Neuron (in vitro differentiated cells): ENCODE results near the gene SETD2.

ENCODE experiments used
- H2AFZ ChIP-seq: one replicate; pipeline ENCODE4 v1.6.1; 2013; ENCODE audit warnings: low read depth, mild to moderate bottlenecking, inconsistent platforms, low read length, moderate library complexity
- H3K27me3 ChIP-seq: one replicate; pipeline ENCODE4 v1.6.1; 2013; ENCODE audit warnings: low read length; ENCODE audit not compliant: insufficient read depth
- H3K36me3 ChIP-seq: one replicate; pipeline ENCODE4 v1.6.1; 2013; ENCODE audit warnings: low read length; ENCODE audit not compliant: insufficient read depth
- H3K4me1 ChIP-seq: one replicate; pipeline ENCODE4 v1.6.1; 2013; ENCODE audit warnings: low read length; ENCODE audit not compliant: insufficient read depth
- H3K4me3 ChIP-seq: 2 replicates; pipeline ENCODE4 v1.5.1; 2013; ENCODE audit warnings: mild to moderate bottlenecking, low read length, moderate library complexity
- H3K9me3 ChIP-seq: one replicate; pipeline ENCODE4 v1.6.1; 2013; ENCODE audit warnings: low read length

Gene SETD2

DNA sequence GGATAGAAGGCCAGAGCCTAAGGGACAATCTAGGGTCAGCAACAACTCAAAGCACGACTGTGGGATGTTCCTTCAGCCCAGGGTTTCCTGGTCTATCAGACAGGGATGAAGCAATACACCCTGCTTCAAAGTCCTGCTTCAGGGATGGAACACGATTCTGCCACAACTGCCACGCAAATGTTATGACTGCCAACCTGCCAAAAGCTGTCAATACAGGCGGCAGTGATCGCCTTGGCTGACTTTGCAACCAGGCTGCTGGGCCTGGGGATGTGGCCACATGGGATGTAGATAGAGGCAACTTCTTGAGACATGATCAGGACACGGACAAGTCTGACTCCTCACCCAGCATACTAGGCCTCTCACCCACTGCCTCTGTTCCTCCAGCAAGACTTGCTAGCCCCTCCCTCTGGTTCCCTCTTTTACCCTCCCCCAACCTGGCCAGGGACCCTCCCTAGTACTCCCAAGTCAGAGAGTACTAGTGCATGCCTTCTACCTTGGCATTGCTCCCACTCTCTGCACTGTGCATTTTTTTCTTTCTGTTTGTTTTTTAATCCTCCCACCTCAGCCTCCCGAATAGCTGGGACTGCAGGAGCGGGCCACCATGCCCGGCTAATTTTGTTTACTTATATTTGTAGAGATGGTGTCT lies 195.0 kb downstream of the SETD2 start:
- peaks cover 4% of the 10 kb centered on the region for H3K9me3 ChIP-seq
- no peak overlapping the region for H3K4me3 ChIP-seq
- H3K4me1 ChIP-seq = no peaks in the 10 kb centered on the region
- peaks cover 27% of the 10 kb centered on the region for H3K36me3 ChIP-seq
- H2AFZ ChIP-seq = no peak overlapping the region
- H3K27me3 ChIP-seq = no peaks in the 10 kb centered on the region

DNA sequence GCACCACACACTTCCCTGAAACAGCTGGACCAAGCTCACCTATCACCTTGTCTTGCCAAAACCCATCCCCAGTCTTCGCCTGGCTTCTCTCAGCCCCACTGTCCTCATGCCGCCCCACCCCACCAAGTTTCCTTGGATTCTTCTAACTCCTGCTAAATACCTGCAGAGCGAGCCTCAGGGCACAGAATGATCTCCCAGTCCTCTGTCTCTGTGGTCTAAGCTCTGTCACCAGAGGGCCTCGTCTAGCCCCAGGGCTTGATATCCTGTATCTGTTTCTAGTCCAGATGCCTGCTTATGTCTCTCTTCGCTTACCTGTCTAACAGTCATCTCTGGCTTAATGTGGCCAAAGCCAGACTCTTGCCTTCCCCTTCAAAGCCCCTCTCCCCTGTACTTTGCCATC lies 197.1 kb downstream of the SETD2 start:
- H3K27me3 ChIP-seq = no peaks in the 10 kb centered on the region
- H3K36me3 ChIP-seq = peaks cover 32% of the 10 kb centered on the region
- peaks cover 9% of the 10 kb centered on the region for H3K9me3 ChIP-seq
- H3K4me1 ChIP-seq = no peaks in the 10 kb centered on the region
- no peak overlapping the region for H3K4me3 ChIP-seq
- H2AFZ ChIP-seq = no peak overlapping the region
